SK-N-SH (cell line): ENCODE data around the gene SOX2. TPM values are rescaled to one million over a fixed set of nuclear protein-coding genes. Genes with fewer than 3 reads are reported as not detected.

Experiments
- CTCF ChIA-PET: fragments of 300-600, 350-600 bp; formaldehyde crosslinking; extraction: SDS; loops from one replicate; lab custom pipeline; 2021; lab: Yijun Ruan, JAX
- POLR2A ChIA-PET: fragments of 350-600 bp; sonication (Branson Sonifier 250); formaldehyde crosslinking; extraction: SDS; loops from one replicate; lab custom pipeline; 2020; ENCODE audit warnings: antibody characterized with exemption, inconsistent platforms; lab: Yijun Ruan, JAX
- DNase-seq: peaks from one replicate; pipeline ENCODE4 v3.0.0; 2012
- H2AFZ ChIP-seq: fragments of 200-600 bp; sonication (generic); 2 replicates; pipeline ENCODE4 v1.8.1; 2016; ENCODE audit warnings: antibody characterized with exemption, mild to moderate bottlenecking, low read depth
- H3F3A ChIP-seq: fragments of 200-600 bp; sonication (generic); replicated peaks from 2 replicates; pipeline ENCODE3; 2016; ENCODE audit warnings: antibody characterized with exemption, mild to moderate bottlenecking; ENCODE audit not compliant: insufficient read depth
- H3K27ac ChIP-seq, 2 experiments: fragments of 200-500 bp in 1 of 2; fragments of 200-600 bp in 1 of 2; sonication (Bioruptor generic) in 1 of 2; sonication (generic), shearing (Covaris generic) in 1 of 2; 2 replicates each; pipeline versions ENCODE4 v1.5.1 to v1.6.1; 2014 to 2016; ENCODE audit warnings: low read depth in 2 of 2, inconsistent platforms in 1 of 2, low read length in 1 of 2, mild to moderate bottlenecking in 1 of 2, mixed read lengths in 1 of 2
- H3K27me3 ChIP-seq: fragments of 200-600 bp; sonication (generic), shearing (Covaris generic); 2 replicates; pipeline ENCODE4 v1.6.1; 2016; ENCODE audit warnings: mixed run types; ENCODE audit not compliant: insufficient read depth
- H3K36me3 ChIP-seq, 2 experiments: fragments of 200-500 bp in 1 of 2; fragments of 200-600 bp in 1 of 2; sonication (Bioruptor generic) in 1 of 2; sonication (generic) in 1 of 2; replicated peaks in 1 of 2; 2 replicates each; pipeline versions ENCODE3 to v1.5.1; 2014 to 2016; ENCODE audit warnings: low read length in 1 of 2, mild to moderate bottlenecking in 1 of 2; ENCODE audit not compliant: insufficient read depth in 2 of 2, control insufficient read depth in 1 of 2
- H3K4me1 ChIP-seq, 2 experiments: fragments of 200-500 bp in 1 of 2; fragments of 200-600 bp in 1 of 2; sonication (Bioruptor generic) in 1 of 2; sonication (generic), shearing (Covaris generic) in 1 of 2; 2 replicates each; pipeline versions ENCODE4 v1.5.1 to v1.6.1; 2014 to 2016; ENCODE audit warnings: low read depth in 1 of 2, low read length in 1 of 2, mixed run types in 1 of 2; ENCODE audit not compliant: insufficient read depth in 2 of 2, control insufficient read depth in 1 of 2
- H3K4me2 ChIP-seq: fragments of 200-600 bp; sonication (generic), shearing (Covaris generic); 2 replicates; pipeline ENCODE4 v1.6.1; 2017; ENCODE audit warnings: mixed run types
- H3K4me3 ChIP-seq, 2 experiments: fragments of 200-500 bp in 1 of 2; fragments of 200-600 bp in 1 of 2; sonication (Bioruptor generic) in 1 of 2; sonication (generic), shearing (Covaris generic) in 1 of 2; 2 replicates each; pipeline versions ENCODE4 v1.5.1 to v1.8.1; 2014 to 2016; ENCODE audit warnings: low read depth in 2 of 2, inconsistent platforms in 1 of 2, low read length in 1 of 2, mild to moderate bottlenecking in 1 of 2, mixed read lengths in 1 of 2, moderate library complexity in 1 of 2
- H3K79me2 ChIP-seq: fragments of 200-600 bp; sonication (generic); 2 replicates; pipeline ENCODE4 v1.8.1; 2017; ENCODE audit warnings: mild to moderate bottlenecking; ENCODE audit not compliant: insufficient read depth
- H3K9ac ChIP-seq: fragments of 200-600 bp; sonication (generic); 2 replicates; pipeline ENCODE4 v1.6.1; 2017; ENCODE audit warnings: mixed run types
- H3K9me2 ChIP-seq: fragments of 200-600 bp; sonication (generic); 2 replicates; pipeline ENCODE4 v1.6.1; 2017; ENCODE audit warnings: mixed run types
- H3K9me3 ChIP-seq: fragments of 200-600 bp; sonication (generic); 2 replicates; pipeline ENCODE4 v1.6.1; 2017; ENCODE audit warnings: mixed run types, mild to moderate bottlenecking, moderate library complexity
- H4K20me1 ChIP-seq: fragments of 200-600 bp; sonication (generic); 2 replicates; pipeline ENCODE4 v1.6.1; 2017; ENCODE audit warnings: mild to moderate bottlenecking, mixed run types; ENCODE audit not compliant: insufficient read depth
- EP300 ChIP-seq, 2 experiments: IDR thresholded peaks; 2 replicates each; pipeline versions ENCODE4 v1.4.0 to v1.6.1; 2012; ENCODE audit warnings: borderline replicate concordance in 1 of 2, low read depth in 1 of 2, low read length in 1 of 2
- FOSL2 ChIP-seq: IDR thresholded peaks from 2 replicates; pipeline ENCODE4 v1.4.0; 2012; ENCODE audit warnings: low read depth, mild to moderate bottlenecking, moderate library complexity, borderline replicate concordance
- FOXM1 ChIP-seq: IDR thresholded peaks from 2 replicates; pipeline ENCODE4 v1.4.0; 2012; ENCODE audit warnings: low read depth, mild to moderate bottlenecking
- GABPA ChIP-seq: IDR thresholded peaks from 2 replicates; pipeline ENCODE4 v1.4.0; 2012; ENCODE audit warnings: low read depth, mild to moderate bottlenecking
- JUND ChIP-seq: IDR thresholded peaks from 2 replicates; pipeline ENCODE4 v1.4.0; 2012
- NFIC ChIP-seq: IDR thresholded peaks from 2 replicates; pipeline ENCODE4 v1.4.0; 2012; ENCODE audit warnings: borderline replicate concordance
- NRF1 ChIP-seq: IDR thresholded peaks from 2 replicates; pipeline ENCODE4 v1.6.1; 2012; ENCODE audit warnings: low read depth, mild to moderate bottlenecking, low read length
- RAD21 ChIP-seq: IDR thresholded peaks from 2 replicates; pipeline ENCODE4 v1.6.1; 2012; ENCODE audit warnings: mild to moderate bottlenecking, low read length
- RFX5 ChIP-seq: IDR thresholded peaks from 2 replicates; pipeline ENCODE4 v1.6.1; 2012; ENCODE audit warnings: mild to moderate bottlenecking, improper control_type of control experiment, low read length
- SIN3A ChIP-seq: IDR thresholded peaks from 2 replicates; pipeline ENCODE4 v1.6.1; 2012; ENCODE audit warnings: low read depth, mild to moderate bottlenecking, low read length, moderate library complexity, borderline replicate concordance
- SMC3 ChIP-seq: IDR thresholded peaks from 2 replicates; pipeline ENCODE4 v1.6.1; 2012; ENCODE audit warnings: low read depth, low read length, improper control_type of control experiment
- TAF1 ChIP-seq: IDR thresholded peaks from 2 replicates; pipeline ENCODE4 v1.6.1; 2012; ENCODE audit warnings: low read depth, mild to moderate bottlenecking, low read length, moderate library complexity, borderline replicate concordance
- TCF12 ChIP-seq: IDR thresholded peaks from 2 replicates; pipeline ENCODE4 v1.4.0; 2012
- WGBS: methylation state at CpG from one replicate; pipeline ENCODE4 v1.1.6; 2017; ENCODE audit warnings: low lambda C conversion rate; 5-methylcytosine and 5-hydroxymethylcytosine counted together
- polyA plus RNA-seq, 3 experiments: library from polyadenylated mRNA; depleted of rRNA; stranded (reverse); fragments of >200 nt; gene quantifications; 2 replicates each; pipeline ENCODE4 v1.2.3, GENCODE V29; 2012
- TF ChIP-seq, protein P1 (sequence below): IDR thresholded peaks from 2 replicates; pipeline ENCODE4 v1.4.0; 2012; ENCODE audit warnings: low read depth
- TF ChIP-seq, protein P2 (sequence below): fragments of 150-350 bp; IDR thresholded peaks from 2 replicates; pipeline ENCODE4 v1.6.1; 2016; ENCODE audit warnings: mild to moderate bottlenecking, low read depth, low read length
- TF ChIP-seq, protein P3 (sequence below): IDR thresholded peaks from 2 replicates; pipeline ENCODE4 v1.4.0; 2012; ENCODE audit warnings: low read depth, borderline replicate concordance
- TF ChIP-seq, protein P4 (sequence below): IDR thresholded peaks from 2 replicates; pipeline ENCODE4; 2012
- TF ChIP-seq, protein P5 (sequence below): IDR thresholded peaks from 2 replicates; pipeline ENCODE4 v1.4.0; 2012; ENCODE audit warnings: low read depth, borderline replicate concordance
- TF ChIP-seq, protein P6 (sequence below): fragments of 150-350 bp; IDR thresholded peaks from 2 replicates; pipeline ENCODE4 v1.6.1; 2017; ENCODE audit warnings: antibody characterized with exemption, low read length, low read depth, borderline replicate concordance

SOX2 gene
- polyA plus RNA-seq, 1 of the 3 experiments (the other 2 are of a cell fraction): 0.13 TPM

DNA sequence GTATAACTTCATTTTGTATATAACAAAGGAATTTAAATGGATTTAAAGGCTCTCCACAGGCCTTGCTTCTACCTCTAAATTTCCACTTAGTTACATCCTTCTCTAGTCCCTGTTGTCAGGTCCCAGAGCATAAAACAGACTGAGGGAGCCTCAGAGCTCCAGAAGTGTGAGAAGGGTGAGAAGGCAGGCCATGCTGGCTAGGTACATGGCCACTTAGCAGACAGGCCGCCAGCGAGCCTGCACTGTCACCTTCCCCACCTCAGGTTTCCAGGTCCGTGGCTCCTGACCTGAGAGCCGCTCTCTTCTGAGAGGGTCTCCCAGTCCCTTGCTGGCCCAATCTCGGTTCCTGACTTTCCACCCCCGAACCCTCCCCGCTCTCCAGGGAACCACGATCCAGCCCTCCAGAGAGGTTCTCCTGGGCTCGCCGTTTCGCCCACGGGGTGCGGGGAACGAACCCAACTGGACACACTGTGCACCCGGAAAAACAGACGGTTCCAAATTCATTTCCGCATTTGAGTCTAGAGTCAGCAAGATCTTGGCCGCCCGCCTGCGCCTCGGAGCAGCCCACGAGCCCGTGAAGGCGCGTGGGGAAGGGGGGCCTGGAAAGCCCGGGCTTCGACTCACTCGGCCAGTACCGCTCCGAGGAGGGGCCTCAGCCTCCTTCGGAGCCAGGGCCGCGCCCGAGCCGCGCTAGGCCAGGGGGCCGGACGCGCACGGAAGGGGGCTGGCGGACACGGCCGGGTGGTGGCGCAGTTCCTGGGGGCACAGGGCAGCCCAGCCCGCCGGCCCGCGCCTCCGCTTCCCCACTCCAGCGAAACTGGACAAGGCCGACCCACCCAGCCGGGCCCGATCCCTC lies 16.7 kb upstream of the SOX2 start:
- no peaks in the 10 kb centered on the region for H3K9me2 ChIP-seq
- peaks cover 0 to 7% of the 10 kb centered on the region in 2 experiments; a peak in 2 of 4 replicates for H3K4me1 ChIP-seq
- H3K4me3 ChIP-seq: no peak overlapping the region
- H3K27ac ChIP-seq: no peak overlapping the region
- TF ChIP-seq TAF1: no peak
- TF ChIP-seq, protein P1, sequence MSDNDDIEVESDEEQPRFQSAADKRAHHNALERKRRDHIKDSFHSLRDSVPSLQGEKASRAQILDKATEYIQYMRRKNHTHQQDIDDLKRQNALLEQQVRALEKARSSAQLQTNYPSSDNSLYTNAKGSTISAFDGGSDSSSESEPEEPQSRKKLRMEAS: no peak
- TF ChIP-seq FOXM1: no peak
- TF ChIP-seq FOSL2: no peak
- no peaks in the 10 kb centered on the region for H3K79me2 ChIP-seq
- H3F3A ChIP-seq: no peaks in the 10 kb centered on the region
- POLR2A ChIA-PET: no interaction called here
- DNase-seq: no peak
- H3K9ac ChIP-seq: no peak overlapping the region
- no peak overlapping the region for H3K4me2 ChIP-seq
- 91% methylated on average over 37 of the region's 53 CpGs for WGBS
- H3K27me3 ChIP-seq: no peaks in the 10 kb centered on the region
- H3K9me3 ChIP-seq: no peaks in the 10 kb centered on the region
- no peaks in the 10 kb centered on the region for H4K20me1 ChIP-seq
- no peaks in the 10 kb centered on the region for H3K36me3 ChIP-seq
- CTCF ChIA-PET: no interaction called here
- no peak overlapping the region for H2AFZ ChIP-seq

DNA sequence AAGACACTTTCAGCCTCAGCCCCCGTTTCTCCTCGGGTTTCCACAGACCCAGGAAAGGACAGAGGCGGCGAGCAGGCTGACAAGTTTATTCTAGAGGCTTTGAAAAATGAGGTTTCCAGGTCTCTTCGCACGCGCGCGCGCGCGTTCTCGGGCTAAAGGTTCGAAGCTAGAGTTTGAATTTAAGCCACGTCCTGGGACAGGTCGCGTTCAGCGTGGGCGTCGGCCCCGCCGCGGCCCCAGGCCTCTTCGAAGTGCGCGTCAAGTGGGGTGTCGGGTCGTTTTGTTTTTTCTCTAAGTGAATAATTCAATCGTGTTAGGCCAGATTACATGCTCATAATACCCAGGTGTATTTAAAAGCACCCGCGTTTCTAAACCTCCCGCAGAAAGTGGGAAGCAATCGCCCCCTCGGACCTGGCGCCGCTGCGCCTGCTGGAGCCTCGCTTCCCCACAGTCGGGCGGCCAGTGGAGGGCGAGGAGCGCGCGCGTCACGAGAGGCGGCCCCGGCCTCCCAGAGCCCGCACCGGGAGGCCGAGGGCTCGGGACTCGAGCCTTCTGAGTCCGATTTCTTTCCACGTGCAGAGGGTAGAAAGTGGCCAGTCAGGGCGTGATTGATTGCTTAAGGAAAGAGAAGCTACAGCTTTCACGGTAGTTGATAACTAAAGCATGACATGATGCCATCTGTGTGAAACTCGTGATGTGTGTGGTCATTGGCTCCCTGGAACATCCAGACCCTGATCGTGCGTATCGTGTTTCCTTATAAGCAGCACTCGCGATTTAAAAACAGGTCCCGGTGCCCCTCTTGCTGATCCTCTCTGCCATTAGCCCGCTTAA lies 15.8 kb upstream of the SOX2 start:
- H3F3A ChIP-seq: no peaks in the 10 kb centered on the region
- H3K9ac ChIP-seq: no peak overlapping the region
- CTCF ChIA-PET: no interaction called here
- H3K36me3 ChIP-seq: no peaks in the 10 kb centered on the region
- TF ChIP-seq, protein P2, sequence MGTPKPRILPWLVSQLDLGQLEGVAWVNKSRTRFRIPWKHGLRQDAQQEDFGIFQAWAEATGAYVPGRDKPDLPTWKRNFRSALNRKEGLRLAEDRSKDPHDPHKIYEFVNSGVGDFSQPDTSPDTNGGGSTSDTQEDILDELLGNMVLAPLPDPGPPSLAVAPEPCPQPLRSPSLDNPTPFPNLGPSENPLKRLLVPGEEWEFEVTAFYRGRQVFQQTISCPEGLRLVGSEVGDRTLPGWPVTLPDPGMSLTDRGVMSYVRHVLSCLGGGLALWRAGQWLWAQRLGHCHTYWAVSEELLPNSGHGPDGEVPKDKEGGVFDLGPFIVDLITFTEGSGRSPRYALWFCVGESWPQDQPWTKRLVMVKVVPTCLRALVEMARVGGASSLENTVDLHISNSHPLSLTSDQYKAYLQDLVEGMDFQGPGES: no peak
- no peak for TF ChIP-seq TAF1
- no peak for TF ChIP-seq RAD21
- TF ChIP-seq, protein P3, sequence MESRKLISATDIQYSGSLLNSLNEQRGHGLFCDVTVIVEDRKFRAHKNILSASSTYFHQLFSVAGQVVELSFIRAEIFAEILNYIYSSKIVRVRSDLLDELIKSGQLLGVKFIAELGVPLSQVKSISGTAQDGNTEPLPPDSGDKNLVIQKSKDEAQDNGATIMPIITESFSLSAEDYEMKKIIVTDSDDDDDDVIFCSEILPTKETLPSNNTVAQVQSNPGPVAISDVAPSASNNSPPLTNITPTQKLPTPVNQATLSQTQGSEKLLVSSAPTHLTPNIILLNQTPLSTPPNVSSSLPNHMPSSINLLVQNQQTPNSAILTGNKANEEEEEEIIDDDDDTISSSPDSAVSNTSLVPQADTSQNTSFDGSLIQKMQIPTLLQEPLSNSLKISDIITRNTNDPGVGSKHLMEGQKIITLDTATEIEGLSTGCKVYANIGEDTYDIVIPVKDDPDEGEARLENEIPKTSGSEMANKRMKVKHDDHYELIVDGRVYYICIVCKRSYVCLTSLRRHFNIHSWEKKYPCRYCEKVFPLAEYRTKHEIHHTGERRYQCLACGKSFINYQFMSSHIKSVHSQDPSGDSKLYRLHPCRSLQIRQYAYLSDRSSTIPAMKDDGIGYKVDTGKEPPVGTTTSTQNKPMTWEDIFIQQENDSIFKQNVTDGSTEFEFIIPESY: no peak
- no peak for TF ChIP-seq TCF12
- no peak for TF ChIP-seq NFIC
- TF ChIP-seq, protein P4, sequence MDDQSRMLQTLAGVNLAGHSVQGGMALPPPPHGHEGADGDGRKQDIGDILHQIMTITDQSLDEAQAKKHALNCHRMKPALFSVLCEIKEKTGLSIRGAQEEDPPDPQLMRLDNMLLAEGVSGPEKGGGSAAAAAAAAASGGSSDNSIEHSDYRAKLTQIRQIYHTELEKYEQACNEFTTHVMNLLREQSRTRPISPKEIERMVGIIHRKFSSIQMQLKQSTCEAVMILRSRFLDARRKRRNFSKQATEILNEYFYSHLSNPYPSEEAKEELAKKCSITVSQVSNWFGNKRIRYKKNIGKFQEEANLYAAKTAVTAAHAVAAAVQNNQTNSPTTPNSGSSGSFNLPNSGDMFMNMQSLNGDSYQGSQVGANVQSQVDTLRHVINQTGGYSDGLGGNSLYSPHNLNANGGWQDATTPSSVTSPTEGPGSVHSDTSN: no peak
- TF ChIP-seq JUND: no peak
- TF ChIP-seq, protein P5, sequence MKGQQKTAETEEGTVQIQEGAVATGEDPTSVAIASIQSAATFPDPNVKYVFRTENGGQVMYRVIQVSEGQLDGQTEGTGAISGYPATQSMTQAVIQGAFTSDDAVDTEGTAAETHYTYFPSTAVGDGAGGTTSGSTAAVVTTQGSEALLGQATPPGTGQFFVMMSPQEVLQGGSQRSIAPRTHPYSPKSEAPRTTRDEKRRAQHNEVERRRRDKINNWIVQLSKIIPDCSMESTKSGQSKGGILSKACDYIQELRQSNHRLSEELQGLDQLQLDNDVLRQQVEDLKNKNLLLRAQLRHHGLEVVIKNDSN: no peak
- TF ChIP-seq EP300 (IDR thresholded peaks at IDR 0.05; ENCODE audit: borderline replicate concordance in 1 of 2, low read depth in 1 of 2, low read length in 1 of 2): no peak
- TF ChIP-seq, protein P6, sequence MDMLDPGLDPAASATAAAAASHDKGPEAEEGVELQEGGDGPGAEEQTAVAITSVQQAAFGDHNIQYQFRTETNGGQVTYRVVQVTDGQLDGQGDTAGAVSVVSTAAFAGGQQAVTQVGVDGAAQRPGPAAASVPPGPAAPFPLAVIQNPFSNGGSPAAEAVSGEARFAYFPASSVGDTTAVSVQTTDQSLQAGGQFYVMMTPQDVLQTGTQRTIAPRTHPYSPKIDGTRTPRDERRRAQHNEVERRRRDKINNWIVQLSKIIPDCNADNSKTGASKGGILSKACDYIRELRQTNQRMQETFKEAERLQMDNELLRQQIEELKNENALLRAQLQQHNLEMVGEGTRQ: no peak
- no peak for TF ChIP-seq NRF1
- TF ChIP-seq SMC3: no peak
- no peak for TF ChIP-seq SIN3A
- no peak for TF ChIP-seq GABPA
- no peak for TF ChIP-seq RFX5
- DNase-seq: no peak
- no peaks in the 10 kb centered on the region for H3K79me2 ChIP-seq
- WGBS: 87% methylated on average over 59 of the region's 65 CpGs
- peaks cover 0 to 11% of the 10 kb centered on the region in 2 experiments; a peak in 2 of 4 replicates for H3K4me1 ChIP-seq
- no peak overlapping the region for H3K4me2 ChIP-seq
- no peaks in the 10 kb centered on the region for H3K9me2 ChIP-seq
- no peak overlapping the region for H2AFZ ChIP-seq
- POLR2A ChIA-PET: no interaction called here
- no peaks in the 10 kb centered on the region for H4K20me1 ChIP-seq
- no peak overlapping the region for H3K4me3 ChIP-seq
- H3K9me3 ChIP-seq: no peaks in the 10 kb centered on the region
- no peaks in the 10 kb centered on the region for H3K27me3 ChIP-seq
- no peak overlapping the region for H3K27ac ChIP-seq
